C4-2B (cell line): ENCODE results near the gene IKZF2.

Experiments
- CTCF ChIP-seq: fragments of 450-650 bp; conservative IDR thresholded peaks from 2 replicates; pipeline ENCODE4 v1.5.1; 2017; ENCODE audit warnings: mild to moderate bottlenecking
- ZFX ChIP-seq: fragments of 450-650 bp; IDR thresholded peaks from 2 replicates; pipeline ENCODE4 v1.6.1; 2017

- TF ChIP-seq CTCF (no peak), ZFX (no peak)
These were observed 71.7 kb downstream of the IKZF2 start for GRCh38 chr2:213079756-213080155.
